ENCODE results near the gene ZNF99.
"Not testable (repeated sequence)": the region's sequence is repeated elsewhere in the genome, so short reads cannot be mapped to it uniquely, and the experiment has no call there.

The ZNF99 gene

DNA sequence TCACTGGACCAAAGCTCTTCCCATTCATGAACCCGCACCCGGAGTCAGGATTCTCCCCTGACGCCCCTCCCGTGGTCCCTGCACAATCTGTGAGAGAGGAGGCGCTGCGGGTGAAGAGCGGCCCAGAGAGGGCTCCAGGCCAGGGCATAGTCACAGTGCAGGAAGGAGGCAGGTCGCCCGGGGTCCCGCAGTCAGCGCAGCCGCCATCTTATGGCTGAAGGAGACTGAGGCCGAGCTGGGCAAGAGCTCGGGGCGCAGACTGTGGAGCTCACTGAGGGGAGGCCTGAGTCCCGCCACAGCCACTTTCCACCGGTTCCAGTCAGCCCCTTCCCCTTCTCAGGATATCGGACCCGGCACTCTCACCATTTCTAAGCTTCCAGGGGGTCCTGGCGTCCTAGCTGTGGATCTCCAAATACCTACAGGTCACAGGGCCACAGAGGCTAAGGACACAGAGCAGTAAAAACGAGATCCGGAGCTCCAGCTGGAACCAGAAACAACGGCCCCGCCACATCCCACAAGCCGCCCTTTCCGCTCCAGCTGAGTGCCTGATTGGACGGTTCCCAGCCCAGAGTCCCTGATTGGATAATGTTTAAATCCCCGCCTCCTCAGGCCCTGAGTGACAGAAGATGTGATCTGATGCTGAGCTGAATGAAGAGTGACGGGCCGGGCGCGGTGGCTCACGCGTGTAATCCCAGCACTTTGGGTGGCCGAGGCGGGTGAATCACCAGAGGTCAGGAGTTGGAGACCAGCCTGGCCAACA is at the start of gene ZNF99:
Gene ZNF99, minus strand, starts transcription at position 501 of the 760 bp plus-strand sequence. Its CDS starts 135 bp downstream, at position 366.
- no peak for DNase-seq

- DNase-seq, result no peak
These were observed 48.2 kb upstream of the ZNF99 start, which contains the start of gene ZNF723 for GRCh38 chr19:22832031-22832762. TSS of gene ZNF723 (plus strand) at chr19:22832291. CDS start at chr19:22832380, 89 bp downstream.

- DNase-seq, result no peak
These were observed 47.3 kb upstream of the ZNF99 start for GRCh38 chr19:22831211-22831610.

GRCh38 chr19:22814124-22814523 is 30.2 kb upstream of the ZNF99 start:
- no peak for DNase-seq

- no peak for DNase-seq
These were observed 23.3 kb upstream of the ZNF99 start for GRCh38 chr19:22807061-22807835.

DNA sequence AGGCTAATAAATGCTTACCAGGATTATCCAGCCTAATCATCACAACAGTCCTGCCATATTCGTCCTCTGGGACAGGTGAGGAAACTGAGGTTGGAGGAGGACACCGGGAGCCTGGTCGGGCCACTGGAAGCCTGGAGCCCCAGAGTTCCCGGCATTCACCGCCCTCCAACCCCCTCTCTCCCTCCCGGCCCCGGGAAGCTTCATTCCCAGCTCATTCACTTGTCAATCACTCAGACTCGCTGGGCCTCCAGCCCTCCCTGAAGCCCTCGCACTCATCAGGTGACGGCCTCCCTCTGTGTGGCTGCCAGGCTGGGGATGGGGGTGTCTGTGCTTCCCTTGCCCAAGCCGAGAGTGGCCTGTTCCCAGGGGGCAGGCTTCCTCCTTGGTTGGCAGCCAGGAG is 22.5 kb upstream of the ZNF99 start:
- no peak for DNase-seq

DNA sequence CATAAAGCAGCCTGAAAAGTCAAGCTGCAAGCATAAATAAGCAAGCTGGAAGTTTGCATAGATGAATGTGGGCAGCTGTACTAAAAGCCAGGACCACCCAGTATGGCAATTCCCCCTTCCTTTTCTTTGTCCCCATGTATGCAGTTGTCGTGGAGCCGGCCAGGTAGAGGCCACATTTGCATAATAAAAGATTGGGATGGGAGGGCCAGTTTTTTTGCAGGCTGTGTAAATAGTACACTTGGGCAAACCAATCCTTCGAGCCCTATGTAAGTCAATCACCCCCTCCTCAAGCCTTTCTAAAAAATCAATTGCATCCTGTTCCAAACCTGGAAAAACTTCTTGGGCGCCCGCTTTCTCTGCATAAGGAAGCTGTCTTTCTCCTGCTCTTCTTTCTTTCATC is 13.1 kb upstream of the ZNF99 start:
- no peak for DNase-seq

GRCh38 chr19:22792863-22793262 is 8.9 kb upstream of the ZNF99 start:
- not testable (repeated sequence) for DNase-seq

- DNase-seq, result no peak
These were observed 47.9 kb downstream of the ZNF99 start for GRCh38 chr19:22735911-22736645.

- no peak for DNase-seq
These were observed 50.3 kb downstream of the ZNF99 start for GRCh38 chr19:22733691-22734090.

- not testable (repeated sequence) for DNase-seq
These were observed 55.7 kb downstream of the ZNF99 start for GRCh38 chr19:22728214-22728613.

DNA sequence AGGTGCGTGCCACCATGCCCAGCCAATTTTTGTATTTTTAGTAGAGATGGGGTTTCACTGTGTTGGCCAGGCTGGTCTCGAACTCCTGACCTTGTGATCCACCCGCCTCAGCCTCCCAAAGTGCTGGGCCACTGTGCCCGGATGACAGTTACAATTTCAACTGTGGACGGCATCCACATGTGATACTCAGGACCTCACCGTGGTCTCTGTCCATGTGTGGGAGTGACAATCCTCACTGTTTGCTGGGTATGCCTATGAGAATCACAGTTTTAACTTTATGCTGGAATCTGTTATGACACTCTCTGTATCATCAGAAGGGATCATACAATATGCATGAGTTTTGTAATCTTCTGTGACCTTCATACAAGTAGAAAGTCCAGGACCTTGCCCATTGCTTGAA is 62.4 kb downstream of the ZNF99 start:
- not testable (repeated sequence) for DNase-seq

DNA sequence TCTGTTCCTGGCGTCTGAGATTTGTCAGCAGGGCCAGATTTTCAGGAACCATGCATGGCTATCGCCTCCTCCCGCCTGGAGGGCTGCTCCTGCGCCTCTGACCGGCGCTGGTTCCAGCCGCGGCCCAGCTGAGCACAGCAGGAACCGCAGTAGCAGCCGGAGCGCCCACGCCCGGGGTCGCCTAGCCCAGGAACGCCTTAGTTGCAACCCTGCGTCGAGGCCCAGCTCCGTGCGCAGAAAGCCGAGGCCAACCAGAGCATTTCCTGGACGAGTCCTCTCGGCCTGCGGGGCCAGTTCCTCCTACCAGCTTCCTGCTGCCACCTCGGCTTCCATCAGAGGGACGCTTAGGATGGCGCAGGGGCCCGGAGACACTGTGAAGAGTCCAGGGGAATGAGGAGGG is 75.0 kb downstream of the ZNF99 start:
- DNase-seq, result no peak

DNA sequence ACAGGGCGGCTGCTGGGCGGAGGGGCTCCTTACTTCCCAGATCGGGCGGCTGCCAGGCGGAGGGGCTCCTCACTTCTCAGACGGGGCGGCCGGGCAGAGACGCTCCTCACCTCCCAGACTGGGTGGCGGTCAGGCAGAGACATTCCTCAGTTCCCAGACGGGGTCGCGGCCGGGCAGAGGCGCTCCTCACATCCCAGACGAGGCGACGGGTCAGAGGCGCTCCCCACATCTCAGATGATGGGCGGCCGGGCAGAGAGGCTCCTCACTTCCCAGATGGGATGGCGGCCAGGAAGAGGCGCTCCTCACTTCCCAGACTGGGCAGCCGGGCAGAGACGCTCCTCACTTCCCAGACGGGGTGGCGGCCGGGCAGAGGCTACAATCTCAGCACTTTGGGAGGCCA is 80.9 kb downstream of the ZNF99 start:
- not testable (repeated sequence) for DNase-seq

GRCh38 chr19:22702661-22703060 is 81.3 kb downstream of the ZNF99 start:
- not testable (repeated sequence) for DNase-seq

Data from EL (cell line).